CD14-positive monocyte (primary cell): ENCODE data around the gene SHROOM3. TPM values are rescaled to one million over a fixed set of nuclear protein-coding genes. Genes with fewer than 3 reads are reported as not detected.

ENCODE experiments used
- DNase-seq, 3 donors: peaks; one replicate each; pipeline ENCODE4 v3.0.0-alpha.2; 2011 to 2022
- H2AFZ ChIP-seq: 2 replicates; pipeline ENCODE4 v1.6.0; 2012; ENCODE audit warnings: mild to moderate bottlenecking, low read depth, low read length, inconsistent platforms; ENCODE audit not compliant: insufficient read depth, poor library complexity, severe bottlenecking
- H3K27ac ChIP-seq, 2 donors: 1 replicate in 1 of 2; 2 replicates in 1 of 2; pipeline ENCODE4 v1.5.1; 2012 to 2013; ENCODE audit warnings: low read length in 2 of 2, control low read depth in 1 of 2, inconsistent platforms in 1 of 2, low read depth in 1 of 2, mild to moderate bottlenecking in 1 of 2
- H3K27me3 ChIP-seq, 2 donors: one replicate each; pipeline versions ENCODE4 v1.6.0 to v1.6.1; 2011 to 2013; ENCODE audit warnings: low read length in 2 of 2; ENCODE audit not compliant: control insufficient read depth in 2 of 2, insufficient read depth in 2 of 2
- H3K36me3 ChIP-seq, 2 donors: replicated peaks in 1 of 2; 1 replicate in 1 of 2; 2 replicates in 1 of 2; pipeline versions ENCODE4 v1.5.1 to v1.6.1; 2012 to 2013; ENCODE audit warnings: low read length in 2 of 2, control low read depth in 1 of 2, inconsistent platforms in 1 of 2, mild to moderate bottlenecking in 1 of 2; ENCODE audit not compliant: insufficient read depth in 2 of 2, control insufficient read depth in 1 of 2
- H3K4me1 ChIP-seq, 2 donors: 1 replicate in 1 of 2; 2 replicates in 1 of 2; pipeline versions ENCODE4 v1.5.1 to v1.6.1; 2012 to 2013; ENCODE audit warnings: low read length in 2 of 2, control low read depth in 1 of 2, inconsistent platforms in 1 of 2, mild to moderate bottlenecking in 1 of 2, moderate library complexity in 1 of 2; ENCODE audit not compliant: insufficient read depth in 2 of 2, control insufficient read depth in 1 of 2
- H3K4me2 ChIP-seq: replicated peaks from 2 replicates; pipeline ENCODE3; 2012; ENCODE audit warnings: low read length, moderate library complexity, mild to moderate bottlenecking; ENCODE audit not compliant: poor library complexity, severe bottlenecking; ENCODE audit errors: extremely low read depth
- H3K4me3 ChIP-seq, 3 experiments: fragments of 200-600 bp in 1 of 3; sonication (generic) in 1 of 3; replicated peaks in 1 of 3; 1 replicate in 2 of 3; 2 replicates in 1 of 3; pipeline ENCODE4 v1.5.1; 2011 to 2013; ENCODE audit warnings: low read length in 3 of 3, mild to moderate bottlenecking in 3 of 3, control low read depth in 2 of 3, low read depth in 2 of 3, inconsistent platforms in 1 of 3, moderate library complexity in 1 of 3
- H3K79me2 ChIP-seq: 2 replicates; pipeline ENCODE4 v1.6.0; 2012; ENCODE audit warnings: mild to moderate bottlenecking, control low read depth, inconsistent platforms, low read length, moderate library complexity; ENCODE audit not compliant: insufficient read depth
- H3K9ac ChIP-seq: 2 replicates; pipeline ENCODE4 v1.6.0; 2017; ENCODE audit warnings: low read length, mild to moderate bottlenecking; ENCODE audit not compliant: insufficient read depth, poor library complexity, severe bottlenecking
- H3K9me3 ChIP-seq, 2 donors: replicated peaks in 1 of 2; 1 replicate in 1 of 2; 2 replicates in 1 of 2; pipeline versions ENCODE4 v1.5.1 to v1.6.1; 2012 to 2013; ENCODE audit warnings: low read length in 2 of 2, control low read depth in 1 of 2; ENCODE audit not compliant: control insufficient read depth in 1 of 2, insufficient read depth in 1 of 2
- H4K20me1 ChIP-seq: 2 replicates; pipeline ENCODE4 v1.6.0; 2012; ENCODE audit warnings: mild to moderate bottlenecking, low read length, control low read depth, moderate library complexity; ENCODE audit not compliant: insufficient read depth
- H3K27ac Mint-ChIP-seq, 7 donors: one replicate each; pipeline ENCODE4 v1.8.0; 2020; ENCODE audit warnings: mild to moderate bottlenecking in 7 of 7, mixed read lengths in 7 of 7, moderate library complexity in 6 of 7, inconsistent platforms in 2 of 7
- H3K27me3 Mint-ChIP-seq, 3 donors: one replicate each; pipeline ENCODE4 v1.8.0; 2021 to 2022; ENCODE audit warnings: low read depth in 3 of 3, mild to moderate bottlenecking in 3 of 3, mixed read lengths in 3 of 3, moderate library complexity in 3 of 3, inconsistent platforms in 1 of 3
- H3K36me3 Mint-ChIP-seq, 2 donors: one replicate each; pipeline ENCODE4 v1.8.0; 2020; ENCODE audit warnings: mixed read lengths in 2 of 2, inconsistent platforms in 1 of 2, mild to moderate bottlenecking in 1 of 2
- H3K4me1 Mint-ChIP-seq: one replicate; pipeline ENCODE4 v1.8.0; 2020; ENCODE audit warnings: mild to moderate bottlenecking, mixed read lengths
- H3K4me3 Mint-ChIP-seq, 2 donors: one replicate each; pipeline ENCODE4 v1.8.0; 2020; ENCODE audit warnings: mild to moderate bottlenecking in 2 of 2, mixed read lengths in 2 of 2, moderate library complexity in 1 of 2
- H3K9me3 Mint-ChIP-seq, 7 donors: one replicate each; pipeline ENCODE4 v1.8.0; 2020 to 2022; ENCODE audit warnings: mixed read lengths in 7 of 7, mild to moderate bottlenecking in 6 of 7, moderate library complexity in 6 of 7, inconsistent platforms in 2 of 7
- CTCF ChIP-seq: fragments of 200-600 bp; IDR thresholded peaks from one replicate; pipeline ENCODE4 v1.8.0; 2022; ENCODE audit warnings: antibody characterized with exemption, mild to moderate bottlenecking
- WGBS: methylation state at CpG from one replicate; pipeline ENCODE4 v1.1.5; 2013; ENCODE audit warnings: missing lambda C conversion rate; ENCODE audit not compliant: insufficient coverage; 5-methylcytosine and 5-hydroxymethylcytosine counted together
- intact Hi-C, 2 donors: fragments of 100-400 bp; cut with micrococcal nuclease; formaldehyde crosslinking; loops; one replicate each; pipeline versions ENCODE4 v1.15.0 to v1.15.1; 2023
- polyA plus RNA-seq, 3 donors: library from polyadenylated mRNA; depleted of rRNA in 1 of 3; unstranded in 2 of 3; stranded (reverse) in 1 of 3; fragments of 300-500 nt in 2 of 3; fragments of >200 nt in 1 of 3; fragmentation: Illumina TruSeq in 2 of 3; gene quantifications; 1 replicate in 2 of 3; 2 replicates in 1 of 3; pipeline ENCODE4 v1.2.3, GENCODE V29; 2012 to 2021

Gene SHROOM3
- polyA plus RNA-seq, 3 donors, result not detected

- H3K27me3 Mint-ChIP-seq, result peaks cover 0 to 3% (median 0%) of the 10 kb centered on the region in 3 donors
- Histone ChIP-seq H4K20me1 (no peaks in the 10 kb centered on the region), H3K36me3 (no peaks in the 10 kb centered on the region), H3K4me3 (no peak overlapping the region), H3K9me3 (no peaks in the 10 kb centered on the region), H3K9ac (no peak overlapping the region), H2AFZ (no peak overlapping the region), H3K4me2 (no peak overlapping the region), H3K4me1 (no peaks in the 10 kb centered on the region), H3K79me2 (no peaks in the 10 kb centered on the region), H3K27ac (no peak overlapping the region), H3K27me3 (no peaks in the 10 kb centered on the region)
- peaks cover 0 to 2% (median 0%) of the 10 kb centered on the region in 7 donors for H3K9me3 Mint-ChIP-seq
- no peak for DNase-seq
- WGBS, result no CpG with 5 or more reads among the region's 2 CpGs
- H3K27ac Mint-ChIP-seq, result no peak overlapping the region
- intact Hi-C loops, result no loop called here
- no peak for TF ChIP-seq CTCF
- peaks cover 5% of the 10 kb centered on the region for H3K4me1 Mint-ChIP-seq
- no peak overlapping the region for H3K4me3 Mint-ChIP-seq
- no peaks in the 10 kb centered on the region for H3K36me3 Mint-ChIP-seq
Measured at GRCh38 chr4:76594173-76594572, 159.1 kb downstream of the SHROOM3 start.

- Mint-ChIP-seq H3K27me3 (peaks cover 0 to 3% (median 0%) of the 10 kb centered on the region in 3 donors), H3K4me1 (peaks cover 5% of the 10 kb centered on the region)
Measured at GRCh38 chr4:76595435-76595834, 160.4 kb downstream of the SHROOM3 start.

More at GRCh38 chr4:76595435-76595834, 160.4 kb downstream of the SHROOM3 start:
- Histone ChIP-seq H3K27me3 (no peaks in the 10 kb centered on the region), H4K20me1 (no peaks in the 10 kb centered on the region), H2AFZ (no peak overlapping the region), H3K9me3 (no peaks in the 10 kb centered on the region), H3K9ac (no peak overlapping the region), H3K79me2 (no peaks in the 10 kb centered on the region), H3K4me3 (no peak overlapping the region), H3K4me2 (no peak overlapping the region), H3K27ac (no peak overlapping the region), H3K4me1 (no peaks in the 10 kb centered on the region), H3K36me3 (no peaks in the 10 kb centered on the region)
- no peak for DNase-seq
- Mint-ChIP-seq H3K27ac (peak overlapping the region in 1 of 7 donors; percentile 28), H3K9me3 (peaks cover 0 to 2% (median 0%) of the 10 kb centered on the region in 7 donors), H3K36me3 (no peaks in the 10 kb centered on the region), H3K4me3 (no peak overlapping the region)
- intact Hi-C loops, result no loop called here
- WGBS, result no CpG with 5 or more reads among the region's 1 CpG
- TF ChIP-seq CTCF, result no peak
